IPS-15b (cell line): Measurements from ENCODE around the gene RUNX2.
"Not testable (repeated sequence)": the region's sequence is repeated elsewhere in the genome, so short reads cannot be mapped to it uniquely, and the experiment has no call there.

Experiments
- H3K27me3 ChIP-seq: one replicate; pipeline ENCODE4 v1.6.1; 2013; ENCODE audit warnings: low read length; ENCODE audit not compliant: control insufficient read depth, insufficient read depth
- H3K36me3 ChIP-seq: one replicate; pipeline ENCODE4 v1.6.1; 2013; ENCODE audit warnings: low read length; ENCODE audit not compliant: control insufficient read depth, insufficient read depth
- H3K4me1 ChIP-seq: one replicate; pipeline ENCODE4 v1.6.1; 2013; ENCODE audit warnings: mild to moderate bottlenecking, low read length; ENCODE audit not compliant: control insufficient read depth, insufficient read depth
- H3K4me3 ChIP-seq: one replicate; pipeline ENCODE4 v1.5.1; 2013; ENCODE audit warnings: low read depth, low read length
- H3K9ac ChIP-seq: one replicate; pipeline ENCODE4 v1.6.1; 2013; ENCODE audit warnings: low read depth, mild to moderate bottlenecking, low read length
- H3K9me3 ChIP-seq: one replicate; pipeline ENCODE4 v1.6.1; 2013; ENCODE audit warnings: mild to moderate bottlenecking, low read length; ENCODE audit not compliant: control insufficient read depth, insufficient read depth

The RUNX2 gene

DNA sequence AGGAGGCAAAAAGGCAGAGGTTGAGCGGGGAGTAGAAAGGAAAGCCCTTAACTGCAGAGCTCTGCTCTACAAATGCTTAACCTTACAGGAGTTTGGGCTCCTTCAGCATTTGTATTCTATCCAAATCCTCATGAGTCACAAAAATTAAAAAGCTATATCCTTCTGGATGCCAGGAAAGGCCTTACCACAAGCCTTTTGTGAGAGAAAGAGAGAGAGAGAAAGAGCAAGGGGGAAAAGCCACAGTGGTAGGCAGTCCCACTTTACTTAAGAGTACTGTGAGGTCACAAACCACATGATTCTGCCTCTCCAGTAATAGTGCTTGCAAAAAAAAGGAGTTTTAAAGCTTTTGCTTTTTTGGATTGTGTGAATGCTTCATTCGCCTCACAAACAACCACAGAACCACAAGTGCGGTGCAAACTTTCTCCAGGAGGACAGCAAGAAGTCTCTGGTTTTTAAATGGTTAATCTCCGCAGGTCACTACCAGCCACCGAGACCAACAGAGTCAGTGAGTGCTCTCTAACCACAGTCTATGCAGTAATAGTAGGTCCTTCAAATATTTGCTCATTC is at the start of gene RUNX2:
TSS of gene RUNX2 (plus strand) at position 375 of the 567 bp plus-strand sequence. CDS start 397 bp downstream, outside the sequence.
- Histone ChIP-seq H3K9me3 (no peaks in the 10 kb centered on the region), H3K36me3 (no peaks in the 10 kb centered on the region), H3K4me3 (no peak within 1 kb of the TSS), H3K27me3 (no peaks in the 10 kb centered on the region), H3K4me1 (peaks cover 3% of the 10 kb centered on the region), H3K9ac (no peak within 1 kb of the TSS)

DNA sequence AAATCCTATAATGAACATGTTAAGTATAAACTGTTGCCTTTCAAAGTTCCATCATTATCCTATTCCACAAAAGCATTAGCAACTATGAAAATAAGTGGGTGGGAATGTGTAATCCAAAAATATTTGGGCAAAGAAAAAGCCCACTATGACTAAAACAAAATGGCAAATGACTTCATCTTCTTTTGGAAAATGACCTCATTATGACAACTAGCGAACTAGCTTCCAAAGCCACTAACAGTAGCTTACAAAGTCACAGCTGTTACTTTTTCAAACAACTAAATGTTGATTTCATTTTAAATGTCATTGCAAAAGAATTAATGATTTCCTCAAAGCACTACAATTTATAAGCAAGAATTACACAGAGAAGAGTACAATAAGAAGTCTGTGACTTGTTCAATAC is 49.8 kb upstream of the RUNX2 start:
- no peak overlapping the region for H3K4me3 ChIP-seq
- H3K4me1 ChIP-seq, result no peaks in the 10 kb centered on the region
- no peaks in the 10 kb centered on the region for H3K36me3 ChIP-seq
- no peaks in the 10 kb centered on the region for H3K27me3 ChIP-seq
- H3K9me3 ChIP-seq, result peaks cover 6% of the 10 kb centered on the region
- H3K9ac ChIP-seq, result no peak overlapping the region

DNA sequence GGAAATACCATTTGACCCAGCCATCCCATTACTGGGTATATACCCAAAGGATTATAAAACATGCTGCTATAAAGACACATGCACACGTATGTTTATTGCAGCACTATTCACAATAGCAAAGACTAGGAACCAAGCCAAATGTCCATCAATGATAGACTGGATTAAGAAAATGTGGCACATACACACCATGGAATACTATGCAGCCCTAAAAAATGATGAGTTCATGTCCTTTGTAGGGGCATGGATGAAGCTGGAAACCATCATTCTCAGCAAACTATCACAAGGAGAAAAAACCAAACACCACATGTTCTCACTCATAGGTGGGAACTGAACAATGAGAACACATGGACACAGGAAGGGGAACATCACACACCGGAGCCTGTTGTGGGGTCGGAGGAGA is 41.4 kb upstream of the RUNX2 start:
- H3K4me3 ChIP-seq, H3K27me3 ChIP-seq, H3K9ac ChIP-seq, H3K4me1 ChIP-seq, H3K36me3 ChIP-seq, H3K9me3 ChIP-seq: not testable (repeated sequence)

DNA sequence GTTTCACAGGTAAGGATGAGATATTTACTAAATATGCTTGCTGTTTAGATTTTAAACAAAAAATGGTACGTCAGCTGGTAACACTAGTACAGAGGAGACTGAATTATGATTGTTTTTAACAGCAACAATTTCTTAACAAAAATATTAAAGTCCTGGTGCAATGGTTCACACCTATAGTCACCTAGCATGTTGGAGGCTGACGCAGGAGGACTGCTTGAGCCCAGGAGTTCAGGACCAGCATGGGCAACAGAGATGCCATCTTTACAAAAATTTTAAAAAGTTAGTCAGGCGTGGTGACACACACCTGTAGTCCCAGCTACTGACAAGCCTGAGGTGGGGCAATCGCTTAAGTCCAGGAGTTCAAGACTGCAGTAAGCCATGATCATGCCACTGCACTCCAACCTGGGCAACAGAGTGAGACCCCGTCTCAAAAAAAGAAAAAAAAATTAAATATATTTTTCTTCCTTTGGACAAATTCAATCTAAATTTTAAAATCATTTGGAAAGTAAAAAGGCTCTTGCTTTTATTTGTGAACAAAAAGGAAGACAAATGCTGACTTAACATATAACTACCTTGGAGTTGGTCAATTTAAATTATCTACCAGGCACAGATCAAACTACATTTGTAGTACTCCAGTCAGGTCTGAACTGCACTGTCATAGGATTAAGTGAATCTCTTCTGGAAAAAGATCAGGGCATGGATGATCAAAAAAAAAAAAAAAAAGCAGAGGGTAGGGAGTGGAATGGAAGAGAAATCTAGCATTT is 38.2 kb upstream of the RUNX2 start:
- no peaks in the 10 kb centered on the region for H3K36me3 ChIP-seq
- no peaks in the 10 kb centered on the region for H3K27me3 ChIP-seq
- H3K9ac ChIP-seq, result no peak overlapping the region
- H3K4me1 ChIP-seq, result no peaks in the 10 kb centered on the region
- no peak overlapping the region for H3K4me3 ChIP-seq
- no peaks in the 10 kb centered on the region for H3K9me3 ChIP-seq

DNA sequence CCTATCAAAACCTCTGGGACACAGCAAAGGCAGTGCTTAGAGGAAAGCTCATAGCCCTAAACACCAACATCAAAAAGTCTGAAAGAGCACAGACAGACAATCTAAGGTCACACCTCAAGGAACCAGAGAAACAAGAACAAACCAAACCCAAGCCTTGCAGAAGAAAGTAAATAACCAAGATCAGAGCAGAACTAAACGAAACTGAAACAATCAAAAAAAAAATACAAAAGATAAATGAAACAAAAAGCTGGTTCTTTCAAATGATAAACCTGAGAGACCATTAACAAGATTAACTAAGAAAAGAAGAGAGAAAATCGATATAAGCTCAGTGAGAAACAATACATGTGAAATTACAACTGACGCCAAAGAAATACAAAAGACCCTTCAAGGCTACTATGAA is 34.8 kb upstream of the RUNX2 start:
- Histone ChIP-seq H3K4me3 (no peak overlapping the region), H3K27me3 (no peaks in the 10 kb centered on the region), H3K9ac (no peak overlapping the region), H3K36me3 (no peaks in the 10 kb centered on the region), H3K4me1 (no peaks in the 10 kb centered on the region), H3K9me3 (no peaks in the 10 kb centered on the region)

DNA sequence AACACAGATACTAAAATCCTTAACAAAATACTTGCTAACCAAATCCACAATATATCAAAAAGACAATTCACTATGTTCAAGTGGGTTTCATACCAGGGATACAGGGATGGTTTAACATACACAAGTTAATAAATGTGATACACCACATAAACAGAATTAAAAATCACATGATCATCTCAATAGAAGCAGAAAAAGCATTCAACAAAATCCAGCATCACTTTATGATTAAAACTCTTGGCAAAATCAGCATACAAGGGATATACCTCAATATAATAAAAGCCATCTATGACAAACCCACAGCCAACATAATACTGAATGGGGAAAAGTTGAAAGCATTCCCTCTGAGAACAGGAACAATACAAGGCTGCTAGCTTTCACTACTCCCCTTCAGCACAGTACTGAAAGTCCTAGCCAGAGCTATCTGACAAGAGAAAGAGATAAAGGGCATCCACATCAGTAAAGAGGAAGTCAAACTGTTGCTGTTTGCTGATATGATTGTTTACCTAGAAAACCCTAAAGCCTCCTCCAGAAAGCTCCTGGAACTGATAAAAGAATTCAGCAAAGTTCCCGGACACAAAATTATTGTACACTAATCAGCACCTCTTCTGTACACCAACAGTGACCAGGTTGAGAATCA is 33.9 kb upstream of the RUNX2 start:
- not testable (repeated sequence) for H3K4me1 ChIP-seq, H3K36me3 ChIP-seq, H3K9ac ChIP-seq, H3K9me3 ChIP-seq, H3K4me3 ChIP-seq, H3K27me3 ChIP-seq

DNA sequence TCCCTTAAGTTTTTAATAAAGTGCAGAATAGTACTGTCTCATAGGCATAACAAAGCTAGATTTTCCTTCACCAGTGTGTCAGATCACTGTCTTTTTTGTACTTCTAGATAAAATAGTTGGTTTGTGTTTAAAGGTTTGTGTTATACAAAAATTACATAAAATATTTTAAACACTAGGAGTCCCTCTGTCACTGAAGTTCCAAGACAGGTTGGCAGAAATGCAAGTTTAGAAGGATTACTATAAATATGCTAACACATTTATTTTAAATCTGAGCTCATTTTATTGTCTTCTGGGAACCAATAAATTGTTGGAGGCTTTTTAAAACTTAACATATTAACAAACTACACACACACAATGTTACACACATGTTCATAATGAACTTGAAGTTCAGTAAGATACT is 30.8 kb upstream of the RUNX2 start:
- Histone ChIP-seq H3K9me3 (no peaks in the 10 kb centered on the region), H3K4me3 (no peak overlapping the region), H3K4me1 (no peaks in the 10 kb centered on the region), H3K9ac (no peak overlapping the region), H3K36me3 (no peaks in the 10 kb centered on the region), H3K27me3 (no peaks in the 10 kb centered on the region)

DNA sequence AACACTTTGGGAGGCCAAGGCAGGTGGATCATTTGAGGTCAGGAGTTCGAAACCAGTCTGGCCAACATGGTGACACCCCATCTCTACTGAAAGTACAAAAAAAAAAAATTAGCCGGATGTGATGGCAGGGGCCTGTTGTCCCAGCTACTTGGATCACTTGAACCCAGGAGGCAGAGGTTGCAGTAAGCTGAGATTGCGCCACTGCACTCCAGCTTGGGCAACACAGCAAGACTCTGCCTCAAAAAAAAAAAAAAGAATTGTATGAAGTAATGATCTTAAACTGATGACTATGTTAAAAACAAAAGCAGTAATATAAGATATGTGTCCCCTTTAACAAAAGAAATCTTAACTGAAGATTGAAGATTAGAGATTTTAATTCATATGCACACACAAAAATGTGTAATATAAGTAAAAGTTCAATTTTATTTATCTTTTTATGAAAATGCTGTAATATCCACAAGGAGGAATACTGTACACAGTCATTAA is 29.0 kb upstream of the RUNX2 start:
- H3K36me3 ChIP-seq, result no peaks in the 10 kb centered on the region
- no peaks in the 10 kb centered on the region for H3K27me3 ChIP-seq
- no peak overlapping the region for H3K9ac ChIP-seq
- no peaks in the 10 kb centered on the region for H3K9me3 ChIP-seq
- H3K4me3 ChIP-seq, result no peak overlapping the region
- no peaks in the 10 kb centered on the region for H3K4me1 ChIP-seq

DNA sequence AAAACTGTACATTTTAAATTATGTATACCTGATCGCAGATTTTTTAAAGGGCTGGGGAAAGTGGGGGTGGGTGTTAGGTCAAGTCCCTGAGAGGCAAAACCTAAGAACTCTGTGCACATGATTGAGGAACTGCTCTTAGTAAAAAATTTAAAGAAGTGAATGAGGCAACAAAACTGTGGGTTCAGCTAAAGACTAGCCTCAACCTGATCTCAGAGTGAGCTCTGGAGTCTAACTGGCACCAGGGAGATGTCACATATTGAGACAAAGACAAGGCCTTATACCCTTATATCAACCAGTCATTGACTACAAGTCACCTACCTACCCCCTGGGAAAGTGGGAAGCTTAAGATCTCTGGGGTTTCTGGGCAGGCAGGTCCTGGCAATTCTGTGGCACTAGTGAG is 27.4 kb upstream of the RUNX2 start:
- H3K4me3 ChIP-seq, result no peak overlapping the region
- H3K9me3 ChIP-seq, result peaks cover 1% of the 10 kb centered on the region
- peaks cover 2% of the 10 kb centered on the region for H3K36me3 ChIP-seq
- no peaks in the 10 kb centered on the region for H3K4me1 ChIP-seq
- H3K27me3 ChIP-seq, result no peaks in the 10 kb centered on the region
- H3K9ac ChIP-seq, result no peak overlapping the region

DNA sequence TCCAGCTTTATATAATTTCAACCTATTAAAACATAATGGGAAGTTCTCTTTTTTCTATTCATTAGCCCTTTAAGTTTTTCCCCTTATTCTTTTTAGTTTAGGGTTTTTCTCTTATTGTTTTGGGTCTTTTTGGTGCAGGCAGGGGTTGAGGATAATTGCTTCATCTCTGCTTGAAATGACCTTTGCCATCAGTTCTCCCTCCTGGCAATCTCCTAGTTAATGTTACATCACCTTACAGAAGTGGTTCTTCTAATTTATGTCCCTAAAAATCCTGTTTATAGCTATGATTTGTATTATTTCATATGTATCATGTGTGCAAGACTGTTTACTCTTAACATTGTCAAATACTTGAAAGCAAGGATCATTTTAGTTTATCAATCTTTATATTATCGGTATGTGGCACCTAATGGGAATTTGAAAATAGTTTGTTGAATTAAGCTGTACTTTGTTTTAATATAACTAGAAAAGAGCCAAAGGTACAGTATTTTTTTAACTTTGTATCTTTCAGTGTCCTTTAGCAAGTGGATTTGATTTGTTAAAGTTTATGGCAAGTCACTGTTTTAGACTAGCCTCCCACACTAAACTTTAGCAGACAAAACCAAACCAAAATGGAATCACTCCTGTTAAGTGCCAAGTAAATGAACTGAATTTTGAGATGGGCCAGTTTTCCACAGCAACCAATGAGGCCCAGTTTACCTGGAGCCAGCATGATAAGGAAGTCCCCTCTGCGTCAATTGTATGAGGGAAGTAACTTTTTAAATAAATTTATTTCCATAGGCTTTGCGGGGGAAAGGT is 26.6 kb upstream of the RUNX2 start:
- Histone ChIP-seq H3K4me1 (no peaks in the 10 kb centered on the region), H3K4me3 (no peak overlapping the region), H3K27me3 (no peaks in the 10 kb centered on the region), H3K36me3 (peaks cover 3% of the 10 kb centered on the region), H3K9me3 (peaks cover 9% of the 10 kb centered on the region), H3K9ac (no peak overlapping the region)

DNA sequence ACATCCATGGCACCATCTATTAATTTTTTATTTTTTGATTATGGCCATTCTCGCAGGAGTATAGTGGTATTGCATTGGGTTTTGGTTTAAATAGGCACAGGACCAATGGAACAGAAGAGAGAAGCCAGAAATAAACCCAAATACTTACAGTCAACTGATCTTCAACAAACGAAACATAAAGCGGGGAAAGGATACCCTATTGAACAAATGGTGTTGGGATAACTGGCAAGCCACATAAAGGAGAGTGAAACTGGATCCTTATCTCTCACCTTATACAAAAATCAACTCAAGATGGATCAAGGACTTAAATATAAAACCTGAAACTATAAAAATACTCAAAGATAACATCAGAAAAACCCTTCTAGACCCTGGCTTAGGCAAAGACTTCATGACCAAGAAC is 25.3 kb upstream of the RUNX2 start:
- H3K9me3 ChIP-seq, result peaks cover 13% of the 10 kb centered on the region
- H3K36me3 ChIP-seq, result peaks cover 3% of the 10 kb centered on the region
- H3K4me1 ChIP-seq, result no peaks in the 10 kb centered on the region
- no peak overlapping the region for H3K4me3 ChIP-seq
- H3K27me3 ChIP-seq, result no peaks in the 10 kb centered on the region
- no peak overlapping the region for H3K9ac ChIP-seq
